Vagina (tissue), 2 donors: ENCODE data around the gene MGAT5B.

Experiments used
- POLR2A ChIP-seq, 2 donors: fragments of 450-650 bp; IDR thresholded peaks; one replicate each; pipeline ENCODE4 v1.6.1; 2017; ENCODE audit warnings: antibody characterized with exemption in 2 of 2, mild to moderate bottlenecking in 2 of 2, moderate library complexity in 2 of 2
- TF ChIP-seq, protein P1 (sequence below), 3 experiments: fragments of 450-650 bp in 2 of 3; fragments of 200-600 bp in 1 of 3; sonication (generic) in 1 of 3; IDR thresholded peaks; one replicate each; pipeline ENCODE4 v1.5.1; 2017 to 2019; ENCODE audit warnings: antibody characterized with exemption in 3 of 3, mild to moderate bottlenecking in 2 of 3, moderate library complexity in 2 of 3

DNA sequence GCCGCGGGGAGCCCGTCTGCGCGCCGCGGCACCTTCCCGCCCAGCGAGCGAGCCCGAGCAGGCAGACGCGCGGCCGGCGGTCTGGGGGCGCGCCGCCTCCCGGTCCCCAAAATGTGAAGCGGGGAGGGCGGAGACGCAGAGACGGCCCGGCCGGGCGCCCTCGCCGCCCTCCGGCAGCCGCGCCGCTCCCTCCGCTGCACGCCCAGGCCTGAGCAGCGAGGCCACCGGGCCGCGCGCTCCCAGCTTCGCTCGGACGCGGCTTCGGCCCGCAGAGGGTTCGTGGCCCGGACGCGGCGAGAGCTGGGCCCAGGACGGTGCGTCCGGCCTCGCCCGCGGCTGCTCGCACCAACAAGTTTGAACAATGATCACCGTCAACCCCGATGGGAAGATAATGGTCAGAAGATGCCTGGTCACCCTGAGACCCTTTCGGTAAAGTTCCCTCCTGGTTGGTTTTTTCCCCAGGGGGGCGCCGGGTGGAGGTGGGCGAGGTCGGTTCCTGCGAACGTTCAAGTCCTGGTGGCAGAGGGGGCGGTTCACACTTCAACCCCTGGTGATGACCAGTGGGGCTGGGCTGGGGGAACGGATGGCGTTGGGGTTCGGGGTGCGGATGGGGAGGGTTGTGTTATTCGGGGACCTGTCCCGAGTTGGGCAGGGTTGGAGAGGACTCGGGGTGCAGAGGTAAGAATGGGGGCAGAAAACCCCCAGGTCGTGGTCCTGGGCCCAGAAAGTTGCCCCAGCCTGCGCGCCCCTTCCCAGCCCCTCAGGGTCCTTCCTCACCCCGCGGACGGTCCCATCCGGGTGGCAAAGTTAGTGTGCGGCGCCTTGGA, 678 bp downstream of the MGAT5B start:
- TF ChIP-seq, protein P1, sequence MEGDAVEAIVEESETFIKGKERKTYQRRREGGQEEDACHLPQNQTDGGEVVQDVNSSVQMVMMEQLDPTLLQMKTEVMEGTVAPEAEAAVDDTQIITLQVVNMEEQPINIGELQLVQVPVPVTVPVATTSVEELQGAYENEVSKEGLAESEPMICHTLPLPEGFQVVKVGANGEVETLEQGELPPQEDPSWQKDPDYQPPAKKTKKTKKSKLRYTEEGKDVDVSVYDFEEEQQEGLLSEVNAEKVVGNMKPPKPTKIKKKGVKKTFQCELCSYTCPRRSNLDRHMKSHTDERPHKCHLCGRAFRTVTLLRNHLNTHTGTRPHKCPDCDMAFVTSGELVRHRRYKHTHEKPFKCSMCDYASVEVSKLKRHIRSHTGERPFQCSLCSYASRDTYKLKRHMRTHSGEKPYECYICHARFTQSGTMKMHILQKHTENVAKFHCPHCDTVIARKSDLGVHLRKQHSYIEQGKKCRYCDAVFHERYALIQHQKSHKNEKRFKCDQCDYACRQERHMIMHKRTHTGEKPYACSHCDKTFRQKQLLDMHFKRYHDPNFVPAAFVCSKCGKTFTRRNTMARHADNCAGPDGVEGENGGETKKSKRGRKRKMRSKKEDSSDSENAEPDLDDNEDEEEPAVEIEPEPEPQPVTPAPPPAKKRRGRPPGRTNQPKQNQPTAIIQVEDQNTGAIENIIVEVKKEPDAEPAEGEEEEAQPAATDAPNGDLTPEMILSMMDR (IDR thresholded peaks at IDR 0.05): no peak
- TF ChIP-seq POLR2A (IDR thresholded peaks at IDR 0.05): no peak
